CD4-positive, alpha-beta memory T cell (primary cell): ENCODE measurements around the gene NDUFAF8. TPM values are rescaled to one million over a fixed set of nuclear protein-coding genes. Genes with fewer than 3 reads are reported as not detected.

Experiments used
- CTCF ChIA-PET: fragments of 350-600 bp; sonication (Branson Sonifier 250); formaldehyde crosslinking; loops from one replicate; lab custom pipeline; 2021; ENCODE audit warnings: inconsistent platforms; ENCODE audit not compliant: partially characterized antibody; lab: Charles Lee
- POLR2A ChIA-PET: fragments of 350-600 bp; sonication (Branson Sonifier 250); formaldehyde crosslinking; loops from one replicate; lab custom pipeline; 2021; ENCODE audit not compliant: partially characterized antibody; lab: Charles Lee
- DNase-seq, 5 donors: peaks; one replicate each; pipeline versions ENCODE4 v3.0.0 to v3.0.0-alpha.2; 2020 to 2022; ENCODE audit warnings: mixed read lengths in 1 of 5
- H3K27ac ChIP-seq: one replicate; pipeline ENCODE4 v1.7.0; 2013; ENCODE audit warnings: low read depth, low read length
- H3K27me3 ChIP-seq: 2 replicates; pipeline ENCODE4 v1.7.0; 2013; ENCODE audit warnings: mild to moderate bottlenecking, low read length, moderate library complexity; ENCODE audit not compliant: insufficient read depth
- H3K36me3 ChIP-seq: 2 replicates; pipeline ENCODE4 v1.7.0; 2013; ENCODE audit warnings: mild to moderate bottlenecking, low read length, moderate library complexity; ENCODE audit not compliant: insufficient read depth
- H3K4me1 ChIP-seq: 2 replicates; pipeline ENCODE4 v1.7.0; 2013; ENCODE audit warnings: mild to moderate bottlenecking, low read length, moderate library complexity; ENCODE audit not compliant: insufficient read depth
- H3K4me3 ChIP-seq, 2 donors: one replicate each; pipeline ENCODE4 v1.7.0; 2013; ENCODE audit warnings: low read length in 2 of 2, mild to moderate bottlenecking in 1 of 2
- H3K9me3 ChIP-seq, 2 donors: one replicate each; pipeline ENCODE4 v1.7.0; 2013; ENCODE audit warnings: low read length in 2 of 2, control low read depth in 1 of 2; ENCODE audit not compliant: control insufficient read depth in 1 of 2
- H3K27ac Mint-ChIP-seq, 7 donors: one replicate each; pipeline ENCODE4 v1.8.0; 2020 to 2021; ENCODE audit warnings: mixed read lengths in 7 of 7, mild to moderate bottlenecking in 6 of 7, inconsistent platforms in 3 of 7, moderate library complexity in 3 of 7
- H3K27me3 Mint-ChIP-seq, 2 donors: one replicate each; pipeline ENCODE4 v1.8.0; 2020 to 2021; ENCODE audit warnings: mixed read lengths in 2 of 2
- H3K36me3 Mint-ChIP-seq, 2 donors: one replicate each; pipeline ENCODE4 v1.8.0; 2020 to 2021; ENCODE audit warnings: mixed read lengths in 2 of 2, inconsistent platforms in 1 of 2, mild to moderate bottlenecking in 1 of 2
- H3K4me1 Mint-ChIP-seq, 4 donors: one replicate each; pipeline ENCODE4 v1.8.0; 2020 to 2021; ENCODE audit warnings: mixed read lengths in 4 of 4, mild to moderate bottlenecking in 1 of 4
- H3K4me3 Mint-ChIP-seq, 8 donors: one replicate each; pipeline ENCODE4 v1.8.0; 2020 to 2021; ENCODE audit warnings: mixed read lengths in 8 of 8, mild to moderate bottlenecking in 7 of 8, moderate library complexity in 6 of 8, inconsistent platforms in 3 of 8
- H3K9me3 Mint-ChIP-seq, 8 donors: one replicate each; pipeline ENCODE4 v1.8.0; 2020 to 2021; ENCODE audit warnings: mixed read lengths in 8 of 8, mild to moderate bottlenecking in 5 of 8, inconsistent platforms in 3 of 8, moderate library complexity in 1 of 8
- intact Hi-C: fragments of 100-400 bp; cut with micrococcal nuclease; formaldehyde crosslinking; loops from one replicate; pipeline ENCODE4 v1.15.1; 2023
- polyA plus RNA-seq, 2 donors: library from polyadenylated mRNA; unstranded; fragments of 300-500 nt; fragmentation: Illumina TruSeq; gene quantifications; one replicate each; pipeline ENCODE4 v1.2.3, GENCODE V29; 2021
- total RNA-seq, 2 experiments: library from RNA; stranded (reverse); gene quantifications; one replicate each; pipeline ENCODE4 v1.2.3, GENCODE V29; 2021

The NDUFAF8 gene
- total and polyA plus RNA-seq, 4 experiments from 2014 or later, result 40.1 to 78.6 (median 54.8) TPM

DNA sequence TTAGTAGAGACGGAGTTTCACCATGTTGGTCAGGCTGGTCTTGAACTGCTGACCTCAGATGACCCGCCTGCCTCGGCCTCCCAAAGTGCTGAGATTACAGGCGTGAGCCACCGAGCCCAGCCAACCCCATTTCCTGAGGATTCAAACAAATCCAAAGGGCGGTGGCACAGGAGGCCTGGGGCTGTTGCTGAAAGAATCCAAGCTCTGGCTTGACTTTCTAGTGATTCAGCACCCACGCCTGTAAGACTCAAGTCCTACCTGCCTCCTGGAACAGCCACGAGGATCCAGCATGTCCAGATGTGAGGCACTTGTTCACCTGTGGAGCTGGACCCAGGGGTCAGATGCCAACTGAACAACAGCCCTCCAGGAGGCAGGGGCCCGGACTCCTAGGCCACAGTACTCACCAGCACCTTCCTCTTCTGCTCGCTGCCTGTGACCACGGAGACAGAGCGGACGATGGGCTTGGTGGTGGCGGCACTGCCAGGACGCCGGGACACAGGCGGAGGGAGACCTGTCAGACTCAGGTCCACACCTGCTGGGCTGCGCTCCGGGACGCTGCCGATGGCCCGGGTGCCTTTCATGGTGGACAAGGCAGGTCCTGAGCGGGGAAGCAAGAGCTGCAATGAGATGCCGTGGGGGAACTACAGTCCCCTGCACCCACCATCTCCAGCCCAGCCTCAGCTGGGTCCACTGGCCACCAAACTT lies 19.5 kb upstream of the NDUFAF8 start:
- Mint-ChIP-seq H3K4me3 (no peak overlapping the region), H3K27ac (no peak overlapping the region), H3K27me3 (no peaks in the 10 kb centered on the region), H3K36me3 (peaks cover 3 to 6% of the 10 kb centered on the region in 2 donors), H3K9me3 (no peaks in the 10 kb centered on the region), H3K4me1 (peaks cover 0 to 18% (median 12%) of the 10 kb centered on the region in 4 donors)
- Histone ChIP-seq H3K4me1 (peaks cover 18% of the 10 kb centered on the region), H3K9me3 (no peaks in the 10 kb centered on the region), H3K36me3 (no peaks in the 10 kb centered on the region), H3K4me3 (no peak overlapping the region), H3K27me3 (no peaks in the 10 kb centered on the region), H3K27ac (no peak overlapping the region)
- DNase-seq, result no peak
- CTCF ChIA-PET, result interaction anchor here (1.1 kb wide), 1 partner anchor 10 kb away, joined by 3 read pairs; no protein-coding TSS in a partner anchor
- intact Hi-C loops, result no loop called here
- POLR2A ChIA-PET, result no interaction called here

DNA sequence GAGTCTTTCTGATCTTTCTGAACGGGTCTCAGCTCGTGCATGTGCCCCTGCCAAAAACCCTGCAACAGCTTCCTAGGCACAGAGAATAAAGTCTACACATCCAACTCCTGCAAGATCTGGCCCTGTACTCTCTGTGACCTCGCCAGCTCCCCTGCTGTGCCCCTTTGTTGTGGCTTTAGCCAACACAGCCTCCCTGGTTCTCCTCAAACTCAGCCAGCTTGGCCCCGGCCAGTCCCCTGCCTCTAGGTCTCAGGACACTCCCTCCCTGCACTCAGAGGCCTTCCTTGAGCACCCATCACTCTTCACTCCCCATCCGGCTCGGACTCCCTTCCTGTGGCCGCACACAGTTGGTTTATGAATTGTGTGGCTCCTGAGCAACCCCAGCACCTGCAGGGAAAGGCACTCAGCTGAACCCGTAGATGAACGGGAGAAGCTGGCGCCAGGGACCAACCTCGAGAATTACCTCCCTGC lies 17.7 kb upstream of the NDUFAF8 start:
- Histone ChIP-seq H3K36me3 (no peaks in the 10 kb centered on the region), H3K4me3 (no peak overlapping the region), H3K9me3 (no peaks in the 10 kb centered on the region), H3K4me1 (peaks cover 18% of the 10 kb centered on the region), H3K27ac (no peak overlapping the region), H3K27me3 (no peaks in the 10 kb centered on the region)
- Mint-ChIP-seq H3K27ac (peak overlapping the region in 2 of 7 donors; percentile 10 to 35), H3K36me3 (peaks cover 2 to 6% of the 10 kb centered on the region in 2 donors), H3K4me1 (peaks cover 0 to 18% (median 12%) of the 10 kb centered on the region in 4 donors), H3K27me3 (no peaks in the 10 kb centered on the region), H3K9me3 (no peaks in the 10 kb centered on the region), H3K4me3 (peak overlapping the region in 7 of 8 donors; percentile 17 to 65 (median 58))
- ChIA-PET POLR2A (interaction anchor here (1.4 to 3.0 kb wide), 2 partner anchors 10 to 18 kb away, joined by 3 to 48 read pairs; partner anchors contain the start of genes NDUFAF8 and TEPSIN), CTCF (no interaction called here)
- intact Hi-C loops, result no loop called here
- no peak for DNase-seq

DNA sequence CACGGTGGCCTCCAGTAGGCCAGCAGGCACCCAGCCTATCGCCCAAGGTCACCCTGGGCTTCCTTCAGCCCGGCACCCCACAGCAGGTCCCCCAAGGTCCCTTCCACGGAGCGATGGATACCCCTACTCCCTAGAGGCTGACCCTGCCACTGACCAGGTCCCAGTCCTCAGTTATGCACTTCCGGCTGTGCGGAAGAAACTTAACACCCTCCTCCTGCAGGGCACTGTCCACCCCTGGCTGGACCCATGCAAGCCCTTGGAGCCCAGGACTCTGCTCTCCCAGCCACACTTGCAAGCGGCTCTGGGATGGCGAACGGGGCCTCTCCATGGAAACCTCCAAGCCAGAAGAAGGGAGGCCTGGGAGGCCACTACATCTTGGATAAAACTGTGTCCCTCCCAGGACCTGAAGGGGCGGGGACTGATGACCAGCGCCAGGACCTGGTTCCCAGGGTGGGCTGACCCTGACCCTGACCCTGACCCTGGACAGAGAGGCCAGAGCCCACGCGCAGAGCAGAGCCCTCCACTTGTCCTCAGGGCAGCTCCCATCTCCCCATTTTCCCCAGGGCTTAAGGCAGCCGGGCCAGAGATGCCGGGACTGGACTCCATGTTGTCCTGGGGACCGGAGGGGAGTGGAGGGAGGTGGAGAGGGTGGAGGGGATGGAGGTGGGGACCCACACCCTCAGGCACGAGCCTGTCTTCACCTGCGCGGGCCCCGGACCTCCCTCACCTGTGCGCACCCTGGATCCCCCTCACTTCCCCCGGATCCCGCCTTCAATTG lies 17.1 kb upstream of the NDUFAF8 start:
- H3K4me3 Mint-ChIP-seq, result peak overlapping the region; percentile 10 to 78 (median 44)
- H3K36me3 Mint-ChIP-seq, result peaks cover 1 to 2% of the 10 kb centered on the region in 2 donors
- no peaks in the 10 kb centered on the region for H3K36me3 ChIP-seq
- peak overlapping the region in 1 of 2 donors; percentile 50 for H3K4me3 ChIP-seq
- no peak overlapping the region for H3K27ac Mint-ChIP-seq
- CTCF ChIA-PET, result interaction anchor here (0.7 kb wide), 1 partner anchor 17 kb away, joined by 6 read pairs; the partner anchor contains the start of genes NDUFAF8 and TEPSIN
- DNase-seq, result no peak
- peak overlapping the region; percentile 54 for H3K27ac ChIP-seq
- H3K4me1 ChIP-seq, result peaks cover 18% of the 10 kb centered on the region
- peaks cover 0 to 18% (median 12%) of the 10 kb centered on the region in 4 donors for H3K4me1 Mint-ChIP-seq
- H3K27me3 ChIP-seq, result no peaks in the 10 kb centered on the region
- POLR2A ChIA-PET, result interaction anchor here (1.0 to 3.0 kb wide), 6 partner anchors 11 to 330 kb away, joined by 3 to 48 read pairs (median 6); partner anchors contain the start of genes ACTG1, FAAP100, NDUFAF8 and SLC38A10
- intact Hi-C loops, result no loop called here
- no peaks in the 10 kb centered on the region for H3K9me3 Mint-ChIP-seq
- no peaks in the 10 kb centered on the region for H3K9me3 ChIP-seq
- H3K27me3 Mint-ChIP-seq, result no peaks in the 10 kb centered on the region

GRCh38 chr17:81222620-81222905 lies 16.6 kb upstream of the NDUFAF8 start:
- CTCF ChIA-PET, result interaction anchor here (0.7 kb wide), 1 partner anchor 16 kb away, joined by 6 read pairs; the partner anchor contains the start of genes NDUFAF8 and TEPSIN
- H3K27me3 ChIP-seq, result no peaks in the 10 kb centered on the region
- POLR2A ChIA-PET, result interaction anchor here (0.8 to 3.0 kb wide), 6 partner anchors 11 to 330 kb away, joined by 3 to 48 read pairs (median 6); partner anchors contain the start of genes ACTG1, FAAP100, NDUFAF8 and SLC38A10

GRCh38 chr17:81222906-81223761 lies 16.0 kb upstream of the NDUFAF8 start, which contains the start of gene CEP131:
Gene CEP131, minus strand, starts transcription at chr17:81222965. Its CDS starts 2,909 bp downstream, at chr17:81220056.
- ChIA-PET CTCF (interaction anchor here (0.7 kb wide), 1 partner anchor 15 kb away, joined by 6 read pairs; the partner anchor contains the start of genes NDUFAF8 and TEPSIN), POLR2A (interaction anchor here (0.8 to 3.0 kb wide), 6 partner anchors 10 to 329 kb away, joined by 3 to 48 read pairs (median 6); partner anchors contain the start of genes ACTG1, FAAP100, NDUFAF8 and SLC38A10)
- H3K4me1 ChIP-seq, result peaks cover 18% of the 10 kb centered on the region
- H3K36me3 ChIP-seq, result no peaks in the 10 kb centered on the region
- H3K27me3 Mint-ChIP-seq, result no peaks in the 10 kb centered on the region
- H3K4me3 Mint-ChIP-seq, result peak within 1 kb of the TSS; percentile 73 to 85 (median 79)
- H3K27ac ChIP-seq, result peak within 1 kb of the TSS; percentile 54
- peaks cover 0 to 22% (median 17%) of the 10 kb centered on the region in 4 donors for H3K4me1 Mint-ChIP-seq
- H3K27ac Mint-ChIP-seq, result peak within 1 kb of the TSS in 5 of 7 donors; percentile 22 to 81 (median 75)
- no peaks in the 10 kb centered on the region for H3K27me3 ChIP-seq
- H3K4me3 ChIP-seq, result peak within 1 kb of the TSS in 1 of 2 donors; percentile 50
- no peaks in the 10 kb centered on the region for H3K9me3 ChIP-seq
- H3K36me3 Mint-ChIP-seq, result peaks cover 0 to 8% of the 10 kb centered on the region in 2 donors
- intact Hi-C loops, result loop anchor here (1.0 kb wide), 2 partner anchors 16 to 72 kb away; partner anchors contain the start of genes NDUFAF8, SLC38A10 and TEPSIN
- DNase-seq, result peak; percentile 98 to 99 (median 98)
- peaks cover 0 to 2% (median 0%) of the 10 kb centered on the region in 8 donors for H3K9me3 Mint-ChIP-seq

More at GRCh38 chr17:81222620-81222905, 16.6 kb upstream of the NDUFAF8 start:
- Histone ChIP-seq H3K4me1 (peaks cover 18% of the 10 kb centered on the region), H3K9me3 (no peaks in the 10 kb centered on the region), H3K27ac (peak overlapping the region; percentile 54), H3K36me3 (no peaks in the 10 kb centered on the region), H3K4me3 (peak overlapping the region in 1 of 2 donors; percentile 50)
- H3K9me3 Mint-ChIP-seq, result peaks cover 0 to 2% (median 0%) of the 10 kb centered on the region in 8 donors
- peak overlapping the region in 1 of 7 donors; percentile 80 for H3K27ac Mint-ChIP-seq
- peak overlapping the region; percentile 69 to 85 (median 74) for H3K4me3 Mint-ChIP-seq
- intact Hi-C loops, result no loop called here
- H3K36me3 Mint-ChIP-seq, result peaks cover 0 to 3% of the 10 kb centered on the region in 2 donors
- DNase-seq, result no peak
- no peaks in the 10 kb centered on the region for H3K27me3 Mint-ChIP-seq
- H3K4me1 Mint-ChIP-seq, result peaks cover 0 to 20% (median 13%) of the 10 kb centered on the region in 4 donors

- H3K9me3 Mint-ChIP-seq, result peaks cover 0 to 2% (median 0%) of the 10 kb centered on the region in 8 donors
- no peaks in the 10 kb centered on the region for H3K27me3 Mint-ChIP-seq
- intact Hi-C loops, result loop anchor here (1.0 kb wide), 2 partner anchors 16 to 72 kb away; partner anchors contain the start of genes NDUFAF8, SLC38A10 and TEPSIN
- ChIA-PET CTCF (no interaction called here), POLR2A (interaction anchor here (2.1 to 3.0 kb wide), 2 partner anchors 15 to 16 kb away, joined by 16 to 48 read pairs; partner anchors contain the start of genes NDUFAF8 and TEPSIN)
- Histone ChIP-seq H3K4me3 (peak overlapping the region in 1 of 2 donors; percentile 46), H3K27ac (peak overlapping the region; percentile 28), H3K9me3 (no peaks in the 10 kb centered on the region), H3K27me3 (no peaks in the 10 kb centered on the region), H3K36me3 (no peaks in the 10 kb centered on the region), H3K4me1 (peaks cover 18% of the 10 kb centered on the region)
- H3K27ac Mint-ChIP-seq, result peak overlapping the region in 4 of 7 donors; percentile 22 to 81 (median 78)
- peaks cover 0 to 22% (median 17%) of the 10 kb centered on the region in 4 donors for H3K4me1 Mint-ChIP-seq
- peaks cover 0 to 12% of the 10 kb centered on the region in 2 donors for H3K36me3 Mint-ChIP-seq
- peak overlapping the region; percentile 46 to 81 (median 78) for H3K4me3 Mint-ChIP-seq
- DNase-seq, result no peak
These were observed 15.4 kb upstream of the NDUFAF8 start for GRCh38 chr17:81223762-81224130.
